Medulla oblongata (tissue), 1 donor: ENCODE results near the gene SIX1.

Experiments used
- DNase-seq: peaks from one replicate; pipeline ENCODE4 v3.0.0-alpha.2; 2015; ENCODE audit errors: extremely low spot score

The SIX1 gene

DNA sequence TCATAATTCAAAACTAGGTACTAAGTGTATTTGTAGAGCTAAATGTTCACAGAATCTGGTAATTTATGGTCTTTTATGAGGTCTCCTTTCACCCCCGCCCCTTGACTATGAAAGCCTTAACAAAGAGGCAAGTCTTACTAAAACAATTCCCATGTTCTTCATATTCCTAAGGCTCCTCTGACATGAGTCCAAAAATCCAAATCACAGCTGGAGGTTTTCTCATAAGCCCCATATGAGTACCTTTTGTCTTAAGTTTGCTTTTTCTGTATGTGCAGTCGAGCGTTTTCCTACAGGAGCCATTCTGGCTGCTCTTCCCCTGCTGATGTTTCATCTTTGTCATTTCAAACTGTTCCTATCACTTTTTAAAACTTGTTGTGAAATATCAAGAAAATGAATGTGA, 55.2 kb downstream of the SIX1 start:
- no peak for DNase-seq
